Measurements from ENCODE around the gene SUMO1. TPM values are rescaled to one million over a fixed set of nuclear protein-coding genes. Genes with fewer than 3 reads are reported as not detected.

The SUMO1 gene
- total RNA-seq, 4 donors from 2014 or later, result 29.0 to 44.0 (median 37.8) TPM

GRCh38 chr2:202270487-202270886 is 32.1 kb upstream of the SUMO1 start:
- 79% methylated on average over 3 of the region's 3 CpGs for WGBS
- Histone ChIP-seq H3K27ac (no peak overlapping the region), H3K4me3 (no peak overlapping the region), H3K4me1 (peaks cover 23% of the 10 kb centered on the region), H3K27me3 (no peaks in the 10 kb centered on the region), H3K36me3 (peaks cover 2% of the 10 kb centered on the region), H3K9me3 (no peaks in the 10 kb centered on the region)
- TF ChIP-seq CTCF (IDR thresholded peaks at IDR 0.05), result no peak
- no peak for TF ChIP-seq EP300 (IDR thresholded peaks at IDR 0.05)
- no peak for TF ChIP-seq POLR2A (IDR thresholded peaks at IDR 0.05)
- TF ChIP-seq POLR2AphosphoS5 (IDR thresholded peaks at IDR 0.05), result no peak
- DNase-seq (ENCODE audit: low spot score in 2 of 2), result peak in 1 of 2 donors; percentile 4

GRCh38 chr2:202269585-202269984 is 31.2 kb upstream of the SUMO1 start:
- Histone ChIP-seq H3K4me3 (no peak overlapping the region), H3K27me3 (no peaks in the 10 kb centered on the region), H3K9me3 (no peaks in the 10 kb centered on the region), H3K36me3 (no peaks in the 10 kb centered on the region), H3K4me1 (peaks cover 23% of the 10 kb centered on the region), H3K27ac (no peak overlapping the region)
- peak in 1 of 2 donors; percentile 20 for DNase-seq (ENCODE audit: low spot score in 2 of 2)
- TF ChIP-seq EP300 (IDR thresholded peaks at IDR 0.05), result no peak
- TF ChIP-seq POLR2A (IDR thresholded peaks at IDR 0.05), result no peak
- TF ChIP-seq POLR2AphosphoS5 (IDR thresholded peaks at IDR 0.05), result no peak
- no peak for TF ChIP-seq CTCF (IDR thresholded peaks at IDR 0.05)
- 68% methylated on average over 9 of the region's 9 CpGs for WGBS

- H3K4me3 ChIP-seq, result peak overlapping the region; percentile 79
- TF ChIP-seq CTCF (IDR thresholded peaks at IDR 0.05) (no peak), POLR2AphosphoS5 (IDR thresholded peaks at IDR 0.05) (no peak), EP300 (IDR thresholded peaks at IDR 0.05) (no peak), POLR2A (IDR thresholded peaks at IDR 0.05) (no peak)
- H3K9me3 ChIP-seq, result no peaks in the 10 kb centered on the region
- H3K27ac ChIP-seq, result no peak overlapping the region
- no peaks in the 10 kb centered on the region for H3K27me3 ChIP-seq
- peak in 1 of 2 donors; percentile 13 for DNase-seq (ENCODE audit: low spot score in 2 of 2)
- no peaks in the 10 kb centered on the region for H3K36me3 ChIP-seq
- peaks cover 23% of the 10 kb centered on the region for H3K4me1 ChIP-seq
- WGBS, result 28% methylated on average over 9 of the region's 9 CpGs
Observed at GRCh38 chr2:202267495-202267894, 29.1 kb upstream of the SUMO1 start.

- peak within 1 kb of the TSS; percentile 97 for H3K27ac ChIP-seq
- peaks cover 23% of the 10 kb centered on the region for H3K4me1 ChIP-seq
- H3K9me3 ChIP-seq, result no peaks in the 10 kb centered on the region
- DNase-seq (ENCODE audit: low spot score in 2 of 2), result peak; percentile 93 to 94
- TF ChIP-seq POLR2AphosphoS5 (IDR thresholded peaks at IDR 0.05) (peak; percentile 86 to 95 (median 95)), POLR2A (IDR thresholded peaks at IDR 0.05) (peak; percentile 93 to 95), CTCF (IDR thresholded peaks at IDR 0.05) (no peak)
- peak within 1 kb of the TSS; percentile 79 for H3K4me3 ChIP-seq
- under 1% methylated on average over 44 of the region's 54 CpGs for WGBS
- H3K27me3 ChIP-seq, result no peaks in the 10 kb centered on the region
- H3K36me3 ChIP-seq, result no peaks in the 10 kb centered on the region
Observed at GRCh38 chr2:202265467-202266277, 27.3 kb upstream of the SUMO1 start, which contains the start of gene NOP58. Gene NOP58 (plus strand): TSS chr2:202265763. CDS start chr2:202265942, 179 bp downstream.

- no peaks in the 10 kb centered on the region for H3K27me3 ChIP-seq
- H3K4me3 ChIP-seq, result no peak overlapping the region
- H3K27ac ChIP-seq, result no peak overlapping the region
- 79% methylated on average over 4 of the region's 4 CpGs for WGBS
- no peaks in the 10 kb centered on the region for H3K9me3 ChIP-seq
- TF ChIP-seq POLR2A (IDR thresholded peaks at IDR 0.05) (no peak), POLR2AphosphoS5 (IDR thresholded peaks at IDR 0.05) (no peak), EP300 (IDR thresholded peaks at IDR 0.05) (no peak), CTCF (IDR thresholded peaks at IDR 0.05) (no peak)
- DNase-seq (ENCODE audit: low spot score in 2 of 2), result peak in 1 of 2 donors; percentile 34
- no peaks in the 10 kb centered on the region for H3K36me3 ChIP-seq
- H3K4me1 ChIP-seq, result no peaks in the 10 kb centered on the region
Observed at GRCh38 chr2:202261531-202261930, 23.1 kb upstream of the SUMO1 start.
